Vagina (tissue), 2 donors: Measurements from ENCODE around the gene RHOBTB3.

Experiments used
- CTCF ChIP-seq, 3 experiments: fragments of 450-650 bp in 2 of 3; fragments of 200-600 bp in 1 of 3; sonication (generic) in 1 of 3; IDR thresholded peaks; one replicate each; pipeline ENCODE4 v1.5.1; 2017 to 2019; ENCODE audit warnings: antibody characterized with exemption in 3 of 3, mild to moderate bottlenecking in 2 of 3, moderate library complexity in 2 of 3
- POLR2AphosphoS5 ChIP-seq, 2 donors: sonication (generic); formaldehyde crosslinking; IDR thresholded peaks; one replicate each; pipeline ENCODE4 v1.9.0; 2017; ENCODE audit warnings: antibody characterized with exemption in 2 of 2, mild to moderate bottlenecking in 2 of 2, low read depth in 1 of 2; ENCODE audit not compliant: insufficient read depth in 1 of 2

GRCh38 chr5:95822043-95822541 lies 91.0 kb downstream of the RHOBTB3 start:
- no peak for TF ChIP-seq CTCF (IDR thresholded peaks at IDR 0.05)
- TF ChIP-seq POLR2AphosphoS5 (IDR thresholded peaks at IDR 0.05; ENCODE audit: insufficient read depth in 1 of 2, low read depth in 1 of 2) = no peak
